Activated naive CD8-positive, alpha-beta T cell treated with anti-CD3 and anti-CD28 coated beads, Interleukin-2, amount 50 U/mL, for 24 hours (primary cell): Measurements from ENCODE around the gene DDX1.
"Not testable (repeated sequence)": the region's sequence is repeated elsewhere in the genome, so short reads cannot be mapped to it uniquely, and the experiment has no call there.

ENCODE experiments used
- ATAC-seq: fragments of 150-1000 bp; cut with Tn5 transposase; one replicate; pipeline ENCODE4 v1.10.0; 2021
- DNase-seq: peaks from one replicate; pipeline ENCODE4 v3.0.0; 2021
- H3K27ac Mint-ChIP-seq: one replicate; pipeline ENCODE4 v1.8.0; 2021; ENCODE audit warnings: mild to moderate bottlenecking, mixed read lengths
- H3K27me3 Mint-ChIP-seq: one replicate; pipeline ENCODE4 v1.8.0; 2021; ENCODE audit warnings: mixed read lengths
- H3K36me3 Mint-ChIP-seq: one replicate; pipeline ENCODE4 v1.8.0; 2021; ENCODE audit warnings: low read depth, mixed read lengths
- H3K4me1 Mint-ChIP-seq: one replicate; pipeline ENCODE4 v1.8.0; 2021; ENCODE audit warnings: mixed read lengths
- H3K4me3 Mint-ChIP-seq: one replicate; pipeline ENCODE4 v1.8.0; 2021; ENCODE audit warnings: mild to moderate bottlenecking, moderate library complexity, mixed read lengths
- H3K9me3 Mint-ChIP-seq: one replicate; pipeline ENCODE4 v1.8.0; 2021; ENCODE audit warnings: mixed read lengths

Gene DDX1

DNA sequence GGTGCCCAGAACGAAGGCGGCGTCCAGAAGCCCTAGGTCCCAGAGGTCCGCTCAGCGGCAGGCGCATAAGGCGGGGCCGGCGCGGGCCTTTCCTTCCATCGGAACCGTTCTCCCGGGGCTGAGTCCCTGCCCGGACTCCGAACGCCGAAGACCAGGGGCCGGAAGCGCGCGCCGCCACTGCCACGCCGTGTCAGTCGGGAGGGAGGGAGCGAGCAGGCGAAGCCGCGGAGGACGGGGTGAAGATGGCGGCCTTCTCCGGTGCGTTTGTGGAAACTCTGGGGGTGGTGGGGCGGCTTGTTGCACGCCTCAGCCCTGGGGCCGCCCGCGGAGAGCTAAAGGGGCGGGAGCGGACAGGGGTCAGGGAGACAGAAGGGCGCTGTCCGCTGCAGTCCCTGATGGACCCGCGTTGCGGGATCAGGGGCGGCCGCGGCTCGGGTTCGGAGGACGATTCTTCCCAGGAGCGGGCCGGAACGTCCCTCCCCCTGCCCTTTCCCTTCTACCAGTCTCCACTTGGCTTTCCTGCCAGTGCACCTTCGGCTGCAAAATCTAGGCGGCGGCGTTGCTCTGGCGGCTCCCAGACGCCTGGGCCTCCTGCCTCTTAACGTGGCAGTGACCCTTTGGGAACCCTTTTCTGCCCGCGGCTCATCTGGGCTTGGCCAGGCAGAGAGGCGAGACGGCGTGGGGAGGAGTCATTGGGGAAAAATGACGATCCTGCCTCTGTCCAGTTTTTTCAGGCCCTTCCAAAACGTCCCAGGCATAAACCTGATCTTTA, at the start of gene DDX1:
DDX1 (plus strand) TSS at position 177 of the 772 bp plus-strand sequence; CDS start at position 243, 66 bp downstream.
- Mint-ChIP-seq H3K4me1 (peaks cover 33% of the 10 kb centered on the region), H3K27ac (peak within 1 kb of the TSS; percentile 93), H3K27me3 (no peaks in the 10 kb centered on the region), H3K9me3 (no peaks in the 10 kb centered on the region), H3K36me3 (peaks cover 26% of the 10 kb centered on the region), H3K4me3 (peak within 1 kb of the TSS; percentile 89)
- DNase-seq: peak; percentile 87
- ATAC-seq: peak; percentile 97

GRCh38 chr2:15542269-15542668, 49.4 kb upstream of the DDX1 start:
- not testable (repeated sequence) for ATAC-seq

DNA sequence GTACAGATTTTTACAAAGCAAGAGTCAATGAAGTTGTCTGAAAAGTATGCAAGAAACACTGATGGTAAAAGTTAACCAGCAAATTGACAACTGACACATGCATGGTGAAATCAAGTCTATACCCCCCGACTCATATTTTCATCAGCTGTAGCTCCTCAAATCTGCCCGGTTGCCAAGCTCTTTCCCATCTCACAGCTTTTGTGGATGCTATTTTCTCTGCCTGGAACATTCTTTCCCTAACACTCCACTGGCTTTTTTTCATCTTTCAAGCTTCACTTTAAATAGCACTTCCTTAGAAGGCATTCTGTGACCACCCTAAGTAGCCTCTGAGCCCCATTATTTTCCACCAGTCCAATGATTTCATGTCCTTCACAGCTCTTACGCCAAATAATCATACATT, 48.6 kb upstream of the DDX1 start:
- Mint-ChIP-seq H3K36me3 (peaks cover 2% of the 10 kb centered on the region), H3K4me1 (peaks cover 7% of the 10 kb centered on the region), H3K27ac (no peak overlapping the region), H3K27me3 (no peaks in the 10 kb centered on the region), H3K4me3 (no peak overlapping the region), H3K9me3 (no peaks in the 10 kb centered on the region)
- no peak for ATAC-seq
- DNase-seq: no peak

More at GRCh38 chr2:15542269-15542668, 49.4 kb upstream of the DDX1 start:
- H3K27ac Mint-ChIP-seq, H3K4me3 Mint-ChIP-seq, H3K4me1 Mint-ChIP-seq, H3K9me3 Mint-ChIP-seq, DNase-seq, H3K27me3 Mint-ChIP-seq, H3K36me3 Mint-ChIP-seq: not testable (repeated sequence)

- Mint-ChIP-seq H3K27ac (no peak overlapping the region), H3K9me3 (no peaks in the 10 kb centered on the region), H3K36me3 (peaks cover 2% of the 10 kb centered on the region), H3K27me3 (no peaks in the 10 kb centered on the region), H3K4me1 (peaks cover 7% of the 10 kb centered on the region), H3K4me3 (no peak overlapping the region)
- no peak for ATAC-seq
- no peak for DNase-seq
Measured at GRCh38 chr2:15543541-15543940, 48.1 kb upstream of the DDX1 start.

GRCh38 chr2:15544227-15544626, 47.4 kb upstream of the DDX1 start:
- Mint-ChIP-seq H3K4me3 (no peak overlapping the region), H3K4me1 (peaks cover 7% of the 10 kb centered on the region), H3K27me3 (no peaks in the 10 kb centered on the region), H3K9me3 (no peaks in the 10 kb centered on the region), H3K27ac (no peak overlapping the region), H3K36me3 (peaks cover 4% of the 10 kb centered on the region)
- ATAC-seq (no peak), DNase-seq (no peak)

DNA sequence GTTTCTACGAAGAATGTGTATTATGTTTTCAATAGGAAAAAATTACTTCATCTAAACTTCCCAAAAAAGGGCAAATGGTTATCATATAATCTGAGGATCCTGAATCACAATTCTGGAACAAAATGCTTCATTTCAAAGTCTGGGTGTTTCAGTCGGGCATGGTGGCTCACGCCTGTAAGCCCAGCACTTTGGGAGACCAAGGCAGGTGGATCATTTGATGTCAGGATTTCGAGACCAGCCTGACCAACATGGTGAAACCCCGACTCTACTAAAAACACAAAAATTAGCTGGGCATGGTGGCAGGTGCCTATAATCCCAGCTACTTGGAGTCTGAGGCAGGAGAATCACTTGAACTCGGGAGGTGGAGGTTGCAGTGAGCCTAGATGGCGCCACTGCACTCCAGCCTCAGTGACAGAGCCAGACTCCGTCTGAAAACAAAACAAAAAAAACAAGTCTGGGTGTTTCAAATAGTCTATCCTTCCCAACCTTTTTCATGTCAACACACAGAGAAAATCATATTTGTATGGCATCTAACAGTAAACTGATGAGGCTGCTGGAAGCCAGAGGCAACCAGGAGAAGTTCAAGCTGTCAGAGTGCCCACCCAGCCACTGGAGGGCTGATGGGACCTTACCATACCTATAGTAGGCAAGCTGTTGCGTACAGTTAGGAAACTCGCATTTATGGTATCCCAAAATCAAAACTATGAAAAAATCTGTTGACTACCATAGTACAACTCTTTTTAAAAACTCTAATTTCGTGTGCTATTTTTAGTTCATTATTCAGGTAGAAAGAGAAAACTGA, 45.2 kb upstream of the DDX1 start:
- no peak overlapping the region for H3K27ac Mint-ChIP-seq
- peaks cover 5% of the 10 kb centered on the region for H3K36me3 Mint-ChIP-seq
- DNase-seq (no peak), ATAC-seq (no peak)
- H3K4me3 Mint-ChIP-seq: no peak overlapping the region
- H3K4me1 Mint-ChIP-seq: peaks cover 1% of the 10 kb centered on the region
- no peaks in the 10 kb centered on the region for H3K9me3 Mint-ChIP-seq
- no peaks in the 10 kb centered on the region for H3K27me3 Mint-ChIP-seq

DNA sequence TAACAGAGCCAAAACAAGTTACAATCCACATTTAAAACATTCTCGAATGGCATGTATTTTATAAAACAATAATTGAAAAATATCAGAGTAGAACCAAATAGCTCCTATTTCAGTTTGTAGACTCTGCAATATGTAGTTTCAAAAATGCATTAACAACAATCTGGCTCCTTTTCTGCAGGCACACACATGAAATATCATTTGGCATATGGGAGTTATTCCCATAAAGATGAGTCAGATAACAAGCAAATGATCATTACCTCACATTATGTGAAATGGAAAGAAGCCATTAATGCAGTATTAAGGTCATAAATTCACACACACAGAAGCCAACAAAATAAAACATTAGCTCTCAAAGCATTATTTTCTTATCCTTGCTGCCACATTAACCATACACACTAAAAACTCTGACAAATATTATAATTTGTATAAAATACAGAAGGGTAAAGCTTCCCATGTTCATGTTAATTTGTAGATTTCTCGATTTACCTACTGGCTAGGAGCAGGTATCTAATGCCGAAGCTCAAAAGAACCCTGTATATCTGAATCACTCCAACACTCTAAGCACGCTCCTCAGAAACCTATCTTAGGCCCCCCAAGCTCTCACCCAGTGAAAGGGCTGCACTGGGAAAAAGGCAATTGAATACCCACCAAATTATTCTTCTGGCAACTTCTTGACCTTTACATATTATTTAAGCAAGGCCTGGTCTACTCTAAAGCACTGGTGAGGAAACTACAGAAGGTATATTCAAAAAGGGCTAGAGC, 44.4 kb upstream of the DDX1 start:
- no peak overlapping the region for H3K27ac Mint-ChIP-seq
- ATAC-seq (no peak), DNase-seq (no peak)
- H3K4me3 Mint-ChIP-seq: no peak overlapping the region
- H3K27me3 Mint-ChIP-seq: no peaks in the 10 kb centered on the region
- H3K4me1 Mint-ChIP-seq: peaks cover 1% of the 10 kb centered on the region
- H3K9me3 Mint-ChIP-seq: no peaks in the 10 kb centered on the region
- peaks cover 8% of the 10 kb centered on the region for H3K36me3 Mint-ChIP-seq

DNA sequence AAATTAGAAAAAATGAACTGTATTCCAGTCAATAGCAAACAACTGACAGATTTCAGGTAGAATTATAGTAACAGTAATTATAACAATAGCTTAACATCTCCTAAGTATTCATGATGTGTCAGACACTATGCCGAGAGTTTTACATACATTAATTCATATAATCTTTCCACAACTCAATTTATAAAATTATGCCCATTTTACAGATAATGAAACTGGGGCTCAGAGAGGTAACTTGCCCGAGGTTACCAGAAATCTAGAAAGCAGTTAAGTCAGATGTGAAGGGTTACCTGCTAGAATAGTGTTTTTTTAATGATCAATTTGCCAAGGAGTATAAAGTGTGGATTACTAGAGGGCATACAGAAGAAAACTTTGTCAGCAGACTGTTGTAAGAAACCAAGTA, 42.7 kb upstream of the DDX1 start:
- Mint-ChIP-seq H3K9me3 (no peaks in the 10 kb centered on the region), H3K4me1 (peaks cover 1% of the 10 kb centered on the region), H3K36me3 (peaks cover 11% of the 10 kb centered on the region), H3K27me3 (no peaks in the 10 kb centered on the region), H3K27ac (no peak overlapping the region), H3K4me3 (no peak overlapping the region)
- DNase-seq (no peak), ATAC-seq (no peak)

GRCh38 chr2:15553519-15553918, 38.1 kb upstream of the DDX1 start:
- Mint-ChIP-seq H3K27ac (no peak overlapping the region), H3K36me3 (peaks cover 14% of the 10 kb centered on the region), H3K4me3 (no peak overlapping the region), H3K9me3 (no peaks in the 10 kb centered on the region), H3K4me1 (peaks cover 7% of the 10 kb centered on the region), H3K27me3 (no peaks in the 10 kb centered on the region)
- no peak for DNase-seq
- ATAC-seq: no peak

GRCh38 chr2:15553951-15554350, 37.7 kb upstream of the DDX1 start:
- no peaks in the 10 kb centered on the region for H3K27me3 Mint-ChIP-seq
- H3K9me3 Mint-ChIP-seq: no peaks in the 10 kb centered on the region
- peaks cover 8% of the 10 kb centered on the region for H3K4me1 Mint-ChIP-seq
- no peak overlapping the region for H3K27ac Mint-ChIP-seq
- no peak overlapping the region for H3K4me3 Mint-ChIP-seq
- H3K36me3 Mint-ChIP-seq: peaks cover 14% of the 10 kb centered on the region
- ATAC-seq (no peak), DNase-seq (no peak)

GRCh38 chr2:15554525-15555218, 37.0 kb upstream of the DDX1 start:
- Mint-ChIP-seq H3K4me3 (no peak overlapping the region), H3K36me3 (peaks cover 10% of the 10 kb centered on the region), H3K9me3 (no peaks in the 10 kb centered on the region), H3K27ac (no peak overlapping the region), H3K27me3 (no peaks in the 10 kb centered on the region), H3K4me1 (peaks cover 16% of the 10 kb centered on the region)
- DNase-seq (no peak), ATAC-seq (no peak)

DNA sequence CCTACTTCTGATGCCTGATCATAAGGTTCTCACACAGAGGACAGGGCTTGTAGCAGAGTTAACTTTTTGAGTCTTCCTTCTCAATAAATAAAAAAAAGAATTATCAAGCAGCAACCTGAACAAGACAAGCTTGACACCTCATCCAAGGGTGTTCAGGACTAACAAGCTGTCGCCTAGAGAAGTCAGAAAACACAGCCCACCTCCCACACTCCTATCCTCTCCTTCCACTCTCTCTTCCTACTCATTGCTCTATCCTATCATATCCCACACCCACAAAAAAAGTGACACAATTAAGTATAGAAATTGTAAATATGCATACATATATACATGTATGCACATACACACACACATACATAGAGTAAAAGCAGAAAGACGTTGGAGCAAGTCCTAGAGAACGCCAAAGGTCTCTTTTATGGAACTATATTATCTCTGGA, 35.9 kb upstream of the DDX1 start:
- Mint-ChIP-seq H3K4me1 (peaks cover 23% of the 10 kb centered on the region), H3K27me3 (no peaks in the 10 kb centered on the region), H3K4me3 (no peak overlapping the region), H3K27ac (no peak overlapping the region), H3K9me3 (no peaks in the 10 kb centered on the region), H3K36me3 (peaks cover 10% of the 10 kb centered on the region)
- DNase-seq: no peak
- no peak for ATAC-seq

DNA sequence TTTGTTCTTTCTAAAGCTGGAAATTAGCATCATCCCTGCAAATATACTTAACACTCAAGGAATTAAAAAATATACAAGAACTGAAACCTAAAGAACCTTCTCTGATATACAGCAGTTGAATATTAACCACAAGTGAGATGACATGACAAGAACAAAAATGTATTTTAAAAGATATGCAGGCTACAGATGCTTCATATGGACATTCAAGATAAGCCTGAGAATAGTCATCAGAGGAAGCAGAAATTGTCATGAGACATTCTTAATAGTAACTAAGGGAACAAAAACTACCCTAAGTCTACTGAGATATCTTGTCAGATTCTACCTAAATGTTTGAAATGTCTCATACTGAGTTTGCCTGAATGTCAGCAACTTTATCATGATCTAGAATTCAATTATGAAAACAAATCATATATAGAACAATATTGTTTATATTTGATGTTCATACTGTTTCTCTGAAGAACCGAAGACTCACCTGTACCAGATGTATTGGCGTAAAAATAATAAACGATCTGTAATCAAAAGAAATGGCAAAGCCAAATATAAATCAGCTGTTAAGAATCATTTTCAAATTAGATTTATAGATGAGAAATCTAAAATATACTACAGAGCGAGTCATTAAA, 35.2 kb upstream of the DDX1 start:
- Mint-ChIP-seq H3K27ac (no peak overlapping the region), H3K4me1 (peaks cover 23% of the 10 kb centered on the region), H3K36me3 (peaks cover 10% of the 10 kb centered on the region), H3K4me3 (no peak overlapping the region), H3K27me3 (no peaks in the 10 kb centered on the region), H3K9me3 (no peaks in the 10 kb centered on the region)
- no peak for DNase-seq
- ATAC-seq: no peak

GRCh38 chr2:15557887-15558311, 33.8 kb upstream of the DDX1 start:
- no peak overlapping the region for H3K4me3 Mint-ChIP-seq
- no peak for DNase-seq
- no peak for ATAC-seq
- peaks cover 2% of the 10 kb centered on the region for H3K36me3 Mint-ChIP-seq
- peaks cover 37% of the 10 kb centered on the region for H3K4me1 Mint-ChIP-seq
- H3K27me3 Mint-ChIP-seq: no peaks in the 10 kb centered on the region
- no peak overlapping the region for H3K27ac Mint-ChIP-seq
- H3K9me3 Mint-ChIP-seq: no peaks in the 10 kb centered on the region
